Stimulated activated memory B cell treated with anti-CD40 and anti-IgM and Interleukin-4, amounts not matched to agents 10 μg/mL and 1 μg/mL and 100 μg/mL, for 72 hours (primary cell): Measurements from ENCODE around the gene UBXN2A.

ENCODE experiments used
- ATAC-seq: fragments of 150-1000 bp; cut with Tn5 transposase; 2 replicates; pipeline ENCODE4 v1.10.0; 2021
- H3K27ac Mint-ChIP-seq: one replicate; pipeline ENCODE4 v1.8.0; 2022; ENCODE audit warnings: mild to moderate bottlenecking, mixed read lengths
- H3K27me3 Mint-ChIP-seq: one replicate; pipeline ENCODE4 v1.8.0; 2022; ENCODE audit warnings: mixed read lengths
- H3K36me3 Mint-ChIP-seq: one replicate; pipeline ENCODE4 v1.8.0; 2022; ENCODE audit warnings: mixed read lengths
- H3K4me1 Mint-ChIP-seq: one replicate; pipeline ENCODE4 v1.8.0; 2022; ENCODE audit warnings: mixed read lengths
- H3K4me3 Mint-ChIP-seq: one replicate; pipeline ENCODE4 v1.8.0; 2022; ENCODE audit warnings: mild to moderate bottlenecking, moderate library complexity, mixed read lengths
- H3K9me3 Mint-ChIP-seq: one replicate; pipeline ENCODE4 v1.8.0; 2022; ENCODE audit warnings: mixed read lengths

Gene UBXN2A

DNA sequence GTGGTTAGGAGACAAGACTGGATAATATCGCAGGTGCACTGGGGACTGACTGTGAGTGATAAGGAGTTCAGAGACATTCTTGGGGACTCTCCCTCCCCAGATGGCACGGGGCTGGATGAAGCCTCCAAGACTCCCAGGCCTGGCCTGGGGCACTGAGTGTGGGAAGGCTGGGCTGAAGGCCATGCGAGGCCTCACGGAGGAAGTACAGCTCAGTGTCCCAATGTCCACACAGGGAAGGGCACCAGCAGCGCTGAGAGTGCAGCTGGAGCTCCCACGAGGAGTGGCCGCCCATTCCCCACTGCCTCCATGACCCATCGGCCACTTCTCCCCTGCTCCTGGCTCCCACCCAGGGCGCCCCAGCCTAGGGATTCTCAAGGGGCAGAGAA, 76.1 kb downstream of the UBXN2A start:
- Mint-ChIP-seq H3K27ac (no peak overlapping the region), H3K9me3 (no peaks in the 10 kb centered on the region), H3K4me1 (no peaks in the 10 kb centered on the region), H3K36me3 (no peaks in the 10 kb centered on the region), H3K27me3 (peaks cover 17% of the 10 kb centered on the region), H3K4me3 (no peak overlapping the region)
- ATAC-seq: no peak

DNA sequence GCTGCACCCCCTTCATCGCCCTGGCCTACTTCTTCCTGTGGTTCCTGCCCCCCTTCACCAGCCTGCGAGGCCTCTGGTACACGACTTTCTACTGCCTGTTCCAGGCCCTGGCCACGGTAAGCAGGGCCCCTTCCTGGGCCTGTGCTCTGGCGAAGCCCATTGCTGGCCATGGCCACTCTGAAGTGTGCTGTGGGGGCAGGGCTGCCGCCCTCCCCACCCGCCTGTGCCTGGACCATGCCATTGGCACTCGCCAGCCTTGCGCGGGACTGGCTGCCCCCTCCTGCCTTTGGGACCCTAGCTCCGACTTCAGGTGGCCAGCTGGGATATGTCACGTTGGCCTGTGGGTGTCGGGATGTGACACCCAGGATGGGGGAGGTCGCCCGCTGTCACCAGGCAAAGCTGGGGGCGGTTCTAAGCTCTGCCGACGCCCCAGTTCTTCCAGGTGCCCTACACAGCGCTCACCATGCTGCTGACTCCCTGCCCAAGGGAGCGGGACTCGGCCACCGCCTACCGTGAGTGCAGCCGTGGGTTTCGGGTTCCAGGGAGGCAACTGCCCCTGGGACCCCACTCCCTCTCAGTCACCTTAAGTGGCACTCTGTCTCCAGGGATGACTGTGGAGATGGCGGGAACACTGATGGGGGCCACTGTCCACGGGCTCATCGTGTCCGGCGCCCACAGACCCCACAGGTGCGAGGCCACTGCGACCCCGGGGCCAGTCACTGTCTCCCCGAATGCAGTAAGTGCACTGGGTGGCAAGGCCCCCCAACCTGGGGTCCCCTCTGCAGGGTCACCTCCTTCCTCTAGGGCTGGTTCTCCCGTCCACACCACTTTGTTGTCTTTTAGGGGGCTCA, 76.8 kb downstream of the UBXN2A start:
- no peak overlapping the region for H3K27ac Mint-ChIP-seq
- H3K4me3 Mint-ChIP-seq: no peak overlapping the region
- H3K9me3 Mint-ChIP-seq: no peaks in the 10 kb centered on the region
- ATAC-seq: no peak
- peaks cover 10% of the 10 kb centered on the region for H3K27me3 Mint-ChIP-seq
- H3K36me3 Mint-ChIP-seq: peaks cover under 1% of the 10 kb centered on the region
- H3K4me1 Mint-ChIP-seq: no peaks in the 10 kb centered on the region

DNA sequence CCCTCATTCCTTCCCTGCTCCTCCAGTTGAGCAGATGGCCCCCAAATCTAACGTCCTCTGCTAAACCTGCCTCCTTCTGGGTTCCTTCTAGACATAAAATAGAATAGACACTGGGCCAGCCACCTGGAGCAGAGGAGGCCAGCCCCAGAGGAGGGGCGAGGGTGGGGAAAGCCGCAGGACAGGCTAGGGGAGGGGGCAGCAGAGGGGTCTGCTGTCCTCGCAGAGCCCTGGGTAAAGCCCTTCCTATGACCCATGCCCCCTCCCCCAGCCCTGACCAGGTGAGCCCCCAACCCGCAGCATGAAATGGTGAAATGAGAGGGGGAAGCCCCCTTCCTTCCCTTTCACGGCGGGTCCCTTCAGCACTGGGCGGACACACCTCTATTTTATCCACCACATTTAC, 77.4 kb downstream of the UBXN2A start:
- no peak overlapping the region for H3K27ac Mint-ChIP-seq
- peaks cover 7% of the 10 kb centered on the region for H3K36me3 Mint-ChIP-seq
- no peaks in the 10 kb centered on the region for H3K4me1 Mint-ChIP-seq
- H3K27me3 Mint-ChIP-seq: peaks cover 4% of the 10 kb centered on the region
- no peaks in the 10 kb centered on the region for H3K9me3 Mint-ChIP-seq
- no peak overlapping the region for H3K4me3 Mint-ChIP-seq
- ATAC-seq: no peak

DNA sequence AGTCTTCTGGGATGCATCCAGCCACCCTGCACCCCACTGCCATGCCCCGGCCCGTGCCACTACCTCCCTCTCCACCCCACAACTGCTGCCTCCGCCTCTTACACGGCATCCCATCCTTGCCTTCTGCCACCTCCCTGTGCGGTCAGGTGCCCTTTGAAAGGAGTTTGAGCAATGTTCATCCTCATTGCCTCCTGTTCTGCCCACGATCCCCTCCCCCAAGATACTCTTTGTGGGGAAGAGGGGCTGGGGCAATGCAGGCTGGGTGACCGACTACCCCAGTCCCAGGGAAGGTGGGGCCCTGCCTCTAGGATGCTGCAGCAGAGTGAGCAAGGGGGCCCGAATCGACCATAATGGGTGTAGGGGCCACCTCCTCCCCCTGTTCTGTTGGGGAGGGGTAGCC, 78.0 kb downstream of the UBXN2A start:
- no peak overlapping the region for H3K27ac Mint-ChIP-seq
- H3K4me1 Mint-ChIP-seq: no peaks in the 10 kb centered on the region
- H3K4me3 Mint-ChIP-seq: no peak overlapping the region
- no peak for ATAC-seq
- no peaks in the 10 kb centered on the region for H3K27me3 Mint-ChIP-seq
- H3K9me3 Mint-ChIP-seq: no peaks in the 10 kb centered on the region
- H3K36me3 Mint-ChIP-seq: peaks cover 13% of the 10 kb centered on the region

DNA sequence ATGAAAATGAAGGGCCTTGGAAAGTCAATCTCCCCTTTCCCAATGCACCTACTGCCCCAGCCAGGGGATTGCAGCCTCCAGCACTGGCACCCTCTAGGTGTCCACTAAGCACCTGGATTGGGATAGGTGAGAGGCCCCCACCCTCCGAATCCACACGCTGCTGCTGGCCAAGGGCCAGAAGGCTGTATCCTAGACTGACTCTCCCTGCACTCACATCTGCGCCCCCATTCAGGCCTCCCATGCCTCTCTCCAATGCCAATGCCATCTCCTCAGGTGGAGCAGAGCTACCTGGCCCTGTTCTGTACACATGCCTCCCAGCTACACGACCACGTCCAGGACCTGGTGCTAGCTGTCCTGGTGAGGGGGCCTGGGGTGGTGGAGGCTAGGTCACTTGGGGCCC, 79.5 kb downstream of the UBXN2A start:
- no peaks in the 10 kb centered on the region for H3K27me3 Mint-ChIP-seq
- H3K9me3 Mint-ChIP-seq: no peaks in the 10 kb centered on the region
- H3K4me1 Mint-ChIP-seq: no peaks in the 10 kb centered on the region
- peaks cover 26% of the 10 kb centered on the region for H3K36me3 Mint-ChIP-seq
- no peak overlapping the region for H3K4me3 Mint-ChIP-seq
- ATAC-seq: no peak
- no peak overlapping the region for H3K27ac Mint-ChIP-seq

DNA sequence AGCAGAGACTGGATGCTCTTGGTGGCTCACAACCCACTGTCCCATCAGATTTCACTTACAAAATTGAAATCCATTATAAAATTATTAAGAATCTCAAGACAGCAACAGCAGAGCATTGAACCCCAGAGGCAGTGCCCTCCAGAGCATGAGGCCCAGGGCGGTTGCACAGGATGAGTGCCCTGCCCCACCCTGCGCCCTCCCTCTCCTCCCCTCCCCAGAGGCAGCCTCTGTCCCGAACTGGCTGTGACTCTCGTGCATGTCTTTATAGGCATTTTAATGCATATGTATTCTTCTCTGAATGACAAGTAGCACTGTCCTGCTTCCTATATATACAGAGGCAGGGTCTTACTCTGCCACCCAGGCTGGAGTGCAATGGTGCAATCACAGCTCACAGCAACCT, 80.0 kb downstream of the UBXN2A start:
- H3K36me3 Mint-ChIP-seq: peaks cover 30% of the 10 kb centered on the region
- no peaks in the 10 kb centered on the region for H3K9me3 Mint-ChIP-seq
- no peak overlapping the region for H3K27ac Mint-ChIP-seq
- no peak for ATAC-seq
- no peak overlapping the region for H3K4me3 Mint-ChIP-seq
- H3K4me1 Mint-ChIP-seq: no peaks in the 10 kb centered on the region
- H3K27me3 Mint-ChIP-seq: no peaks in the 10 kb centered on the region

DNA sequence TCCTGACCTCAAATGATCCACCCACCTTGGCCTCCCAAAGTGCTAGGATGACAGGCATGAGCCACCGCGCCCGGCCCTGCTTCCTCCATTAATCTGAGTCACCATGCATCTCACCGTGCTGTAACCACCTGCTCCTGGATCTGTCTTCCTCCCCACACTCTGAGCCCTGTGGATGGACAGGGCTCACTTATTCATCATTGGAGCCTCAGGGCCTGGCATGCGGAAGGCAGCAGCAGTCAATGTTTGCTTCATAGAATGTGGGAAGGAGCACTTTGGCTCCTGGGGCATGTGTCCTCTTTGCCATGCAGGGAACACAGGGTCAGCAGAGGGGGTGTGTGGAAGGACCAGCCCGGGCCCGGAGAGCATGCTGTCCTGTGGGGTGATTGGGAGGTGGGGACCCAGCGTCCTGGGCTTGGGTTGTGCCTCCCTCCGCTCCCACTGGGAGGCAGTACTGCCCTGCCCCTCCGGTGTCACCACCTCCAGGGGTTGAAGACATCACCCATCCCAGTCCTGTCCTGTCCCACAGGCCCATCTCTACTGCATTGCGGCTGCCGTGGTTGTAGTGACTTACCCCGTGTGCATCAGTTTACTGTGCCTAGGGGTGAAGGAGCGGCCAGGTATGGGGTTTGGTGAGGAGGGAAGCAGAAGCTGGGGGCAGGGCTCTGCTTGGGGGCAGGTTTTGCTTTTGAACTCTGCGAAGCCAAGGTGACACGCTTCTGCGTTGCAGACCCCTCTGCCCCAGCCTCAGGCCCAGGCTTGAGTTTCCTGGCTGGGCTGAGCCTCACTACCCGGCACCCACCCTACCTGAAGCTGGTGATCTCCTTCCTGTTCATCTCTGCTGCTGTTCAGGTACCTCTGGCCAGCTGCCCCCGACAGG, 81.1 kb downstream of the UBXN2A start:
- Mint-ChIP-seq H3K27ac (no peak overlapping the region), H3K4me3 (no peak overlapping the region), H3K27me3 (no peaks in the 10 kb centered on the region), H3K9me3 (no peaks in the 10 kb centered on the region), H3K4me1 (no peaks in the 10 kb centered on the region), H3K36me3 (peaks cover 30% of the 10 kb centered on the region)
- ATAC-seq: no peak

DNA sequence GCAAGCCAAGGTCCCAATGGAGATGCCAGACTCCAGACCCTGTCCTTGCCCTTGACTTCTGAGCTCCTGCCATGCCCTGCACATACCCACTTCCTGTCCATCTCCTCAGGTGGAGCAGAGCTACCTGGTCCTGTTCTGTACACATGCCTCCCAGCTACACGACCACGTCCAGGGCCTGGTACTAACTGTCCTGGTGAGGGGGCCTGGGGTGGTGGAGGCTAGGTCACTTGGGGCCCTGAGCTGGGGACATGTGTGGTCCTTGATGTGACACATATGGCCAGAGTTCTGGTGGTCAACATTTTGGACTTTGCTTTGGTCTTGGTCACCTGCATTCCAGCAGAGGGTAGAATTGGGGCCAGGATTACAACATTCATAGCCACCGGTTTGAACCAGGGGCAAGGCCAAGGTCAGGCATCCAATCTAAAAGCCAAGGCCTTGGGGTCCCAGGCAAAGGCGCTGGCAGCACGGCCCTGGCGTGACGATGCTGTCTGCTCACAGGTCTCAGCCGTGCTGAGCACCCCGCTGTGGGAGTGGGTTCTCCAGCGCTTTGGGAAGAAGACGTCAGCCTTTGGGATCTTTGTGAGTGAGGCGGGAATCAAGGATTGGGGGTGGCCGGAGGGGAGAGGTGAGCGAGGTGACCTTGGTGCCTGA, 82.2 kb downstream of the UBXN2A start:
- Mint-ChIP-seq H3K36me3 (peaks cover 33% of the 10 kb centered on the region), H3K27me3 (no peaks in the 10 kb centered on the region), H3K4me1 (no peaks in the 10 kb centered on the region), H3K4me3 (no peak overlapping the region), H3K27ac (no peak overlapping the region), H3K9me3 (no peaks in the 10 kb centered on the region)
- ATAC-seq: no peak

DNA sequence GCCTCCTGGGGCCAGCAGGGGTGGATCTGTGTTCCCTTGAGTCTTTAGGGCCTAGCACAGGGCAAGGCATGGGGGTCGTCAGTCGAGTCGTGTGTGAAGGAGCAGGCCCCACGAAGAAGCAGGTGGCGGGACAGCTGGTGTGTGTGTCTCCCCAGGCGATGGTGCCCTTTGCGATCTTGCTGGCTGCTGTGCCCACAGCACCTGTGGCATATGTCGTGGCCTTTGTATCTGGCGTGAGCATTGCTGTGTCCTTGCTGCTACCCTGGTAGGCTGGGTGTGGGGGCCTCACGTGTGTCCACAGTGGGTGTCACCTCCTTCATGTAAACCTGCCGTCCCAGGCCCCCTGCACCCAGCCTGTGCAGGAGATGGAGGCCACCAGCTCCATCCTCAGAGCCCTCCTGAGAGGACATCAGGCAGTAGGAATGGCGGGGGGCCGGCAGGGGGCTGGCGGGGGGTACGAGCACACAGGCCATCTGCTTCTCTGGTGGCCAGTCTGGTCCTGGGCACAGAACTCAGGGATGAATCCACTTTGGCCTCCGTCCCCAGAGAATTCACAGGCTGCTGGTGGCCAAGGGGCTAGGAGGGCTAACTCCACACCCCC, 82.8 kb downstream of the UBXN2A start:
- no peaks in the 10 kb centered on the region for H3K9me3 Mint-ChIP-seq
- ATAC-seq: no peak
- no peak overlapping the region for H3K4me3 Mint-ChIP-seq
- peaks cover 36% of the 10 kb centered on the region for H3K36me3 Mint-ChIP-seq
- no peaks in the 10 kb centered on the region for H3K4me1 Mint-ChIP-seq
- no peak overlapping the region for H3K27ac Mint-ChIP-seq
- H3K27me3 Mint-ChIP-seq: no peaks in the 10 kb centered on the region

DNA sequence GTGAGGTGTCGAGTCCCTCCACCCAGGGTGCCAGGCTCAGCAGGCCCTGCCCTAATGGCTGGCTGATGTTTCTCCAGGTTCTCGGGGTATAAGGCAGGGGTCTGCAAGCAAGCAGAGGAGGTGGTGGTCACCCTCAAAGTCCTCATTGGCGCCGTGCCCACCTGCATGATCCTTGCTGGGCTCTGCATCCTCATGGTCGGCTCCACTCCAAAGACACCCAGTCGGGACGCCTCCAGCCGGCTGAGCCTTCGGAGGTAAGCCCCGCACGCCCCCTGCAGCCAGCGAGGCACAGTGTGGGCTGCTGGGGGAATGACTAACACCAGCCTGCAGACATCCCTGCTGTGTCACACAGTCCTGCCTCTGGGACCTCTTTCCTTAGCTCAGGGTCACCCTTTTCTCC, 83.8 kb downstream of the UBXN2A start:
- no peak overlapping the region for H3K4me3 Mint-ChIP-seq
- peaks cover 43% of the 10 kb centered on the region for H3K36me3 Mint-ChIP-seq

DNA sequence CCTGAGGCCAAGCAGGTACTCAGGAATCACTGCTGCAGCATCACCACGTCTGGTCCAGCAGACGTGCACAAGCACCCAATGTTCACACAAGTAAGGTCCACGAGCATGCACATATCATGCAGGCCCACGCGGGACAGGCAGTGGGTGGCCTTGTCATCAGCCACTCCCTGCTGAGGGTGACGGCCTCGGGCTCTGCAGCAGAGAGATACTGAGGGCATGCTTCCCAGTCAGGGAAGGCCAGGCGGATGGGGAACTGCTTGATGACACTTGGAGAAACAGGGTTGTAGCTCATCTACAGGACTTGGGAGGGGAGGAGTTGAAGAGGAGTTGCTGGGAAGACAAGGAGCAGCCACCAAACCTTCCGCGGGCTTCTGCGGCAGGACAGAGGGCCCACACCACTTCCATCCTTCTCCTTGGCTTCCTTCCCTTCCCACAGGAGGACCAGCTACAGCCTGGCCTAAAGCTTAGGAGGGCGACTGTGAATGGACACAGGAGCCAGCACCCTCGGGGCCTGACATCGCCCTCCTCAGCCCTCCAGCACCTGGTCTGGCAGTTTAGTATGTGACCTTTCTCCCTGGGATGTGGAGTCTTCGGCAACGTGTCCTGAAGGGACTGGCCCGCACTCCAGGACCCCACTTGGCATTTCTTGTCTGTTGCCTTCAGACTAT, 84.9 kb downstream of the UBXN2A start:
- Mint-ChIP-seq H3K36me3 (peaks cover 54% of the 10 kb centered on the region), H3K4me3 (no peak overlapping the region), H3K27me3 (no peaks in the 10 kb centered on the region), H3K4me1 (no peaks in the 10 kb centered on the region), H3K9me3 (no peaks in the 10 kb centered on the region), H3K27ac (no peak overlapping the region)
- no peak for ATAC-seq

More for the DNA sequence above, 83.8 kb downstream of the UBXN2A start:
- no peaks in the 10 kb centered on the region for H3K27me3 Mint-ChIP-seq
- H3K9me3 Mint-ChIP-seq: no peaks in the 10 kb centered on the region
- ATAC-seq: no peak
- H3K4me1 Mint-ChIP-seq: no peaks in the 10 kb centered on the region
- no peak overlapping the region for H3K27ac Mint-ChIP-seq

DNA sequence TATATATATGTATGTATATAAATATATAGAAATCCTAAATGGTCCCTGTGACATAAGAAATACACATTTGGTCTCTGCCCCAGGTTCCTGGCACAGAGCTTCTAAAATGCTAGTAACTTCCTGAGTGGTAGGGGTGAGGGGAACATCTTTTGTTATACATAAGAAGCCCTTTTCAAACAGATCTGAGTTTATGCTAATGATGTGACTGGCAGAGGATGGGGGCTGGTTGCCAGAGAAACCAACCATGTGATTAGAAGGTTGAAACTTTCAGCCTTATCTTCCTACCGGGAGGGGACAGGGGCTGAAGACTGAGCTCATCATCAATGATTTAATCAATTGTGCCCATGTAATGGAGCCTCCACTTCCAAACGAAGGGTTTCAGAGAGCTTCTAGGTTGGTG, 86.0 kb downstream of the UBXN2A start:
- Mint-ChIP-seq H3K36me3 (peaks cover 65% of the 10 kb centered on the region), H3K4me3 (no peak overlapping the region), H3K27me3 (no peaks in the 10 kb centered on the region), H3K4me1 (no peaks in the 10 kb centered on the region), H3K9me3 (no peaks in the 10 kb centered on the region), H3K27ac (no peak overlapping the region)
- ATAC-seq: no peak

DNA sequence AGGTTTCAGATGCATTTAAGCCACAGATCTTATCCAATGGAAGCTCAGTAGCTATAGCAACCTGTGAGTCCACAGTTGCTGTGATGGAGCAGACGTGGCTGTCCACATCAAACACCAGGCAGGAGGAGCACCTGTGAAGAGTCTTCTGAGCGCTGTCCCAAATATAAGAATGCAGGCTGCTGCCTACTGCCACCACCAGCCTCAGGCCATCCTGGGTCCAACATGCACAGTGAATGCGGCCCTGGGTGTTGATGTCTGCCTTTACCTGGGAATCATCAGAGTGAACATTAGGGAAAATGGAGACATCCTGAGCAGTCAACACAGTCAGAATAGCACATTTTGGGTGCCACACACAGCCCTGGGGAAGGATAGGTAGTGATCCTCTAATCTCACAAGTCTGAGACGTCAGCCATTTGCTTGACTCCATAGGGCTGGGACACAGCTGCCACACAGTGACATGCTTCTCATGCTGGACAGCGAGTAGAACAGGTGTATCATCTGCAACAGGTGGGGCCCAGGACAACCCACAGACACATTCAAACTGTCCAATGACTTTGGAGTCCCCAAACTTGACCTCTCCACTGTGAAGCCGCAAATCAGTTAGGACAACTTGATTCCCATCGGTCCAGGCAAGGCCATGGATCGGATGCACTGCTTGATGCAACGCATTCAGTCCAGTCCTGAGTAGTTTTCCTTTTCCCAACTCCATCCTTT, 98.7 kb downstream of the UBXN2A start:
- Mint-ChIP-seq H3K36me3 (peaks cover 23% of the 10 kb centered on the region), H3K4me1 (peaks cover 18% of the 10 kb centered on the region), H3K27me3 (no peaks in the 10 kb centered on the region), H3K4me3 (no peak overlapping the region), H3K27ac (no peak overlapping the region), H3K9me3 (no peaks in the 10 kb centered on the region)
- ATAC-seq: no peak

DNA sequence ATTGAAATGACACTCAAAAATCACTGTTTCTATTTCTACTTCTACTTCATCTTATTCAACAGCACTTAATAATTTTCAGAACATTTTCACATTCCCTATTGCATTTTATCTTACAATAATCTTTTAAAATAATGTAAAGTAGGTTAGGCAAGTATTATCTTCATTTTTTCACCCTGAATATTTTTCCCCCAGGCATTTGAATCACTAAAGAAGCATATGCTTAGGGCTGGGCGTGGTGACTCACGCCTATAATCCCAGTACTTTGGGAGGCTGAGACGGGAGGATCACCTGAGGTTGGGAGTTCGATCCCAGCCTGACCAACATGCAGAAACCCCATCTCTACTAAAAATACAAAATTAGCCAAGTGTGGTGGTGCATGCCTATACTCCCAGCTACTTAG, 100.2 kb downstream of the UBXN2A start:
- Mint-ChIP-seq H3K4me3 (no peak overlapping the region), H3K4me1 (peaks cover 21% of the 10 kb centered on the region), H3K27me3 (no peaks in the 10 kb centered on the region), H3K36me3 (peaks cover 23% of the 10 kb centered on the region), H3K27ac (no peak overlapping the region), H3K9me3 (no peaks in the 10 kb centered on the region)
- ATAC-seq: no peak
